ENCODE results near the gene ZNF10.

GRCh38 chr12:133174901-133175300 is 44.5 kb downstream of the ZNF10 start:
- TF ChIP-seq CTCF (IDR thresholded peaks at IDR 0.05) (no peak), POLR2A (IDR thresholded peaks at IDR 0.05) (no peak)
